Neuronal stem cell (in vitro differentiated cells): Measurements from ENCODE around the gene PPP1R1C.

ENCODE experiments used
- DNase-seq: peaks from one replicate; pipeline ENCODE4 v3.0.0-alpha.2; 2013; ENCODE audit warnings: low spot score
- H2AFZ ChIP-seq: one replicate; pipeline ENCODE4 v1.6.1; 2013; ENCODE audit warnings: mild to moderate bottlenecking, low read length, inconsistent platforms
- H2AK5ac ChIP-seq: 2 replicates; pipeline ENCODE4 v1.6.1; 2013; ENCODE audit warnings: low read depth, mild to moderate bottlenecking, inconsistent platforms, low read length, moderate library complexity, mixed read lengths
- H2BK120ac ChIP-seq: 2 replicates; pipeline ENCODE4 v1.6.1; 2013; ENCODE audit warnings: low read depth, mild to moderate bottlenecking, inconsistent platforms, low read length, moderate library complexity, mixed read lengths
- H2BK12ac ChIP-seq: one replicate; pipeline ENCODE4 v1.6.1; 2013; ENCODE audit warnings: low read length, inconsistent platforms
- H2BK15ac ChIP-seq: 2 replicates; pipeline ENCODE4 v1.6.1; 2013; ENCODE audit warnings: mild to moderate bottlenecking, low read length, inconsistent platforms, mixed read lengths
- H2BK5ac ChIP-seq: one replicate; pipeline ENCODE4 v1.6.1; 2013; ENCODE audit warnings: inconsistent platforms, mild to moderate bottlenecking, low read length, moderate library complexity
- H3K14ac ChIP-seq: one replicate; pipeline ENCODE4 v1.6.1; 2013; ENCODE audit warnings: low read length, inconsistent platforms
- H3K18ac ChIP-seq: 2 replicates; pipeline ENCODE4 v1.6.1; 2013; ENCODE audit warnings: low read length, inconsistent platforms
- H3K23ac ChIP-seq: 2 replicates; pipeline ENCODE4 v1.6.1; 2013; ENCODE audit warnings: low read depth, mild to moderate bottlenecking, mixed read lengths, low read length, inconsistent platforms; ENCODE audit not compliant: poor library complexity
- H3K27ac ChIP-seq: replicated peaks from 3 replicates; pipeline ENCODE4 v1.5.1; 2013; ENCODE audit warnings: low read length, inconsistent platforms
- H3K27me3 ChIP-seq, 3 experiments: 2 replicates each; pipeline ENCODE4 v1.6.1; 2013; ENCODE audit warnings: low read length in 3 of 3, mild to moderate bottlenecking in 2 of 3, inconsistent platforms in 1 of 3, low read depth in 1 of 3, mixed read lengths in 1 of 3, moderate library complexity in 1 of 3; ENCODE audit not compliant: control insufficient read depth in 3 of 3, insufficient read depth in 3 of 3
- H3K36me3 ChIP-seq, 2 donors: replicated peaks in 1 of 2; 2 replicates each; pipeline ENCODE4 v1.6.1; 2013; ENCODE audit warnings: low read length in 2 of 2; ENCODE audit not compliant: control insufficient read depth in 2 of 2, insufficient read depth in 2 of 2
- H3K4ac ChIP-seq: 2 replicates; pipeline ENCODE4 v1.6.1; 2013; ENCODE audit warnings: inconsistent platforms, mild to moderate bottlenecking, low read length, moderate library complexity
- H3K4me1 ChIP-seq, 2 donors: 1 replicate in 1 of 2; 2 replicates in 1 of 2; pipeline ENCODE4 v1.6.1; 2013; ENCODE audit warnings: low read length in 2 of 2, low read depth in 1 of 2; ENCODE audit not compliant: control insufficient read depth in 2 of 2, insufficient read depth in 1 of 2
- H3K4me2 ChIP-seq: one replicate; pipeline ENCODE4 v1.6.1; 2013; ENCODE audit warnings: mild to moderate bottlenecking, low read length, inconsistent platforms; ENCODE audit not compliant: insufficient read depth, poor library complexity, severe bottlenecking
- H3K4me3 ChIP-seq, 2 donors: 2 replicates each; pipeline ENCODE4 v1.5.1; 2013; ENCODE audit warnings: low read length in 2 of 2, mild to moderate bottlenecking in 2 of 2, inconsistent platforms in 1 of 2, moderate library complexity in 1 of 2
- H3K79me1 ChIP-seq: one replicate; pipeline ENCODE4 v1.6.1; 2013; ENCODE audit warnings: low read depth, mild to moderate bottlenecking, inconsistent platforms, low read length, moderate library complexity
- H3K9ac ChIP-seq: one replicate; pipeline ENCODE4 v1.6.1; 2013; ENCODE audit warnings: mild to moderate bottlenecking, low read depth, low read length, inconsistent platforms; ENCODE audit not compliant: poor library complexity
- H3K9me3 ChIP-seq, 2 donors: replicated peaks in 1 of 2; 2 replicates each; pipeline versions ENCODE3 to v1.6.1; 2013; ENCODE audit warnings: low read length in 2 of 2, mild to moderate bottlenecking in 2 of 2, inconsistent platforms in 1 of 2, low read depth in 1 of 2, mixed read lengths in 1 of 2, moderate library complexity in 1 of 2; ENCODE audit not compliant: control insufficient read depth in 2 of 2, insufficient read depth in 1 of 2
- H4K8ac ChIP-seq: one replicate; pipeline ENCODE4 v1.6.1; 2013; ENCODE audit warnings: low read depth, mild to moderate bottlenecking, inconsistent platforms, low read length, moderate library complexity
- H4K91ac ChIP-seq: one replicate; pipeline ENCODE4 v1.6.1; 2013; ENCODE audit warnings: low read length, low read depth, mild to moderate bottlenecking, inconsistent platforms; ENCODE audit not compliant: poor library complexity
- WGBS, 2 donors: extraction: QIAGEN DNeasy Blood & Tissue Kit; methylation state at CpG; one replicate each; pipeline ENCODE4 v1.1.7; 2013; ENCODE audit warnings: missing lambda C conversion rate in 2 of 2, mixed read lengths in 1 of 2; ENCODE audit not compliant: insufficient read length in 2 of 2, insufficient replicate concordance in 1 of 2; ENCODE audit errors: extremely low coverage in 2 of 2; 5-methylcytosine and 5-hydroxymethylcytosine counted together

The PPP1R1C gene

DNA sequence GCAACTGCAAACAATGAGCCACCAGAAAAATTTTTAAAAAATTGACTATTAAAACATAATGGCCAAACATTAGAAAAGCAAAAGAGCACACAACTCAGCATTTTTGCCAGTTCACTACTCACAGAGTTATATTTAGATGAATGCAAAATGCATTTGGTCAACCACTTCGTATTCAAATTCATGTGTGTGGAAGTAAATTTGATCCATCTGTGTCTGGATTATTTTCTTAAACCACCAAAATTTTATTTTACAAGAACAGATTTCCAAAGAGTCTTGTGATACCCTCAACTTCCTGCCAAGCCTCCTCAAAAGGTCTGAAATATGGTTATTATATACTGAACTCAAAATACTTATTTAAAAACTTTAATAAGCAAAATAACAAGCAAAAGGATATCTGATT, 57.4 kb downstream of the PPP1R1C start:
- Histone ChIP-seq H3K14ac (no peak overlapping the region), H3K9ac (no peak overlapping the region), H3K9me3 (no peaks in the 10 kb centered on the region), H3K23ac (no peak overlapping the region), H3K27ac (no peak overlapping the region), H4K8ac (no peak overlapping the region), H3K4ac (no peak overlapping the region), H3K4me3 (no peak overlapping the region), H2BK12ac (no peak overlapping the region), H3K4me2 (no peak overlapping the region), H2BK120ac (no peak overlapping the region), H2BK15ac (no peak overlapping the region), H3K4me1 (no peaks in the 10 kb centered on the region), H2BK5ac (no peak overlapping the region), H2AFZ (no peak overlapping the region), H3K27me3 (peaks cover 0 to 5% (median 0%) of the 10 kb centered on the region in 3 experiments), H3K79me1 (no peaks in the 10 kb centered on the region), H2AK5ac (no peak overlapping the region), H3K18ac (no peak overlapping the region), H4K91ac (no peak overlapping the region), H3K36me3 (no peaks in the 10 kb centered on the region)
- no CpG with 5 or more reads among the region's 1 CpG for WGBS, 2 donors
- DNase-seq, result no peak

DNA sequence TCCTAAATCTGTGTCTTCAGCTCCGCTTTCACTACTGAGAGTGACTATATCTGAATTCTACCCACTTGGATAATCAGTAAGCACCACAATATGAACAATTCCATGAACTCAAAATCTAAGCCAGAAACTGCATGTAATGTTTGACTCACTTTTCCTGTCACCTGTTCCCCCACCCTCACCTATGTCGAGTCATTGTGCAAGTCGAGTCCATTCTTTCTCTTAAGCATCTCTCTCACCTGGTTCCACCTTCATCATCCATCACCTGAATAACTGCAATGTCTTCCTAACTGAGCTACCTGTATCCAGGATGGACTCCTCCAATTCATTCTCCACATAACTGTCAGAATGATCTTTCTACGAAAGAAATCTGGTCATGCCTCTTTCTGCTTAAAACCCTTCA, 58.2 kb downstream of the PPP1R1C start:
- Histone ChIP-seq H3K9ac (no peak overlapping the region), H2AFZ (no peak overlapping the region), H4K8ac (no peak overlapping the region), H2BK15ac (no peak overlapping the region), H2BK12ac (no peak overlapping the region), H3K79me1 (no peaks in the 10 kb centered on the region), H2BK5ac (no peak overlapping the region), H3K4ac (no peak overlapping the region), H3K4me3 (no peak overlapping the region), H2BK120ac (no peak overlapping the region), H3K4me2 (no peak overlapping the region), H3K9me3 (no peaks in the 10 kb centered on the region), H3K36me3 (no peaks in the 10 kb centered on the region), H3K4me1 (no peaks in the 10 kb centered on the region), H4K91ac (no peak overlapping the region), H3K27ac (no peak overlapping the region), H3K23ac (no peak overlapping the region), H2AK5ac (no peak overlapping the region), H3K18ac (no peak overlapping the region), H3K14ac (no peak overlapping the region), H3K27me3 (peaks cover 0 to 5% (median 0%) of the 10 kb centered on the region in 3 experiments)
- no CpG with 5 or more reads among the region's 4 CpGs for WGBS, 2 donors
- DNase-seq, result no peak

DNA sequence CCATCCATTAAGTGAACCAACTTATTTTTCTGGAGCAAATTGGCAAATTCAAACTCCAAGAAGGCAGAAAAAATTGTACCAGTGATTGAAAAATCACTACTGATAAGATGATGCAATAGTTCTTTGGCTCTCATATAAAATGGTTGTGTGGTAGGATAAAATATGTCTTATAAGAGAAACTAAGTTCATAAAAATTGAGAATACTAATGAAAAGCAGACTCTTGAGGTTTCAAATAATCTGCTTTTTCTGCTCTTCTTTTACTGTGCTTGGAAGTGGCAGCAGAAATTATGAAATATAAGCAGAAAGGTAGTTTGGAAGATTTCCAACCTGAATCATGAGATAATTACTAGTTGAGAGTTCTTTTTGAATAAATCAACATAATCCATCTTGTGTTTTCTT, 61.9 kb downstream of the PPP1R1C start:
- no peak overlapping the region for H2BK120ac ChIP-seq
- no peaks in the 10 kb centered on the region for H3K9me3 ChIP-seq
- no peak overlapping the region for H3K4ac ChIP-seq
- no peak overlapping the region for H3K18ac ChIP-seq
- no peak overlapping the region for H2BK5ac ChIP-seq
- no peak overlapping the region for H3K27ac ChIP-seq
- H3K14ac ChIP-seq, result no peak overlapping the region
- no peaks in the 10 kb centered on the region for H3K4me1 ChIP-seq
- no peak overlapping the region for H2AFZ ChIP-seq
- no peak overlapping the region for H4K8ac ChIP-seq
- no peak overlapping the region for H2AK5ac ChIP-seq
- H3K27me3 ChIP-seq, result peaks cover 0 to 5% (median 0%) of the 10 kb centered on the region in 3 experiments
- no peak overlapping the region for H2BK12ac ChIP-seq
- H3K4me3 ChIP-seq, result no peak overlapping the region
- no peaks in the 10 kb centered on the region for H3K36me3 ChIP-seq
- no peak for DNase-seq
- no peak overlapping the region for H3K4me2 ChIP-seq
- H4K91ac ChIP-seq, result no peak overlapping the region
- no peak overlapping the region for H3K23ac ChIP-seq
- H3K9ac ChIP-seq, result no peak overlapping the region
- H3K79me1 ChIP-seq, result no peaks in the 10 kb centered on the region
- no peak overlapping the region for H2BK15ac ChIP-seq

DNA sequence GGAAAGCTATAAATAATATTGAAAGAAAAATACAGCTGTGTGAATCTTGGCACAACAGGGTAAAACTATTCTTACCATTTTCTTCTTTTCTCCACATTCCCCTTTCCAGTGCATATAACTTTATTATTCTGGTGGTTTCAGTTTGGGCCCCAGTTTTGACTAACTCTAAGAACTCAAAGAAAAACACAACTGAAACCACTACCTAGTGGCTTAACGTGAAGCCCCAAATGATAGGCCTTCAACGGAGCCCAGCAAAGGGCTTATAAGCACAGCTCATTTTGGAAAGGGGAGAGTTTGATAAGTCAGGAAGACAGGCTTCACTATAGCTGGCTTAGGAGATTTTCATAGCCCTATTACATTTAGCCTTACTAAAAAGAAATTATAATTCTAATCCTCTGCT, 62.4 kb downstream of the PPP1R1C start:
- Histone ChIP-seq H2BK120ac (no peak overlapping the region), H3K36me3 (no peaks in the 10 kb centered on the region), H3K4me1 (no peaks in the 10 kb centered on the region), H4K91ac (no peak overlapping the region), H2AK5ac (no peak overlapping the region), H2AFZ (no peak overlapping the region), H3K14ac (no peak overlapping the region), H3K23ac (no peak overlapping the region), H3K27me3 (peaks cover 0 to 5% (median 0%) of the 10 kb centered on the region in 3 experiments), H3K9me3 (no peaks in the 10 kb centered on the region), H2BK5ac (no peak overlapping the region), H3K9ac (no peak overlapping the region), H3K27ac (no peak overlapping the region), H2BK15ac (no peak overlapping the region), H3K4me2 (no peak overlapping the region), H3K18ac (no peak overlapping the region), H3K4ac (no peak overlapping the region), H3K4me3 (no peak overlapping the region), H2BK12ac (no peak overlapping the region), H3K79me1 (no peaks in the 10 kb centered on the region), H4K8ac (no peak overlapping the region)
- no CpG with 5 or more reads among the region's 2 CpGs for WGBS, 2 donors
- DNase-seq, result no peak
